IMR-90 (cell line): ENCODE results near the gene SLC2A13. TPM values are rescaled to one million over a fixed set of nuclear protein-coding genes. Genes with fewer than 3 reads are reported as not detected.

Source experiments
- ATAC-seq: fragments of 200-7000 bp; cut with Tn5 transposase; 2 replicates; pipeline ENCODE4 v1.9.1; 2020; ENCODE audit warnings: low read depth, mild to moderate bottlenecking, moderate library complexity
- BruUV-seq: library from RNA; stranded (reverse); fragments of 400-500 nt; replicated peaks from 2 replicates; lab custom pipeline; 2021; lab: Mats Ljungman, UMichigan
- CTCF ChIA-PET: fragments of 300-600 bp; formaldehyde crosslinking; extraction: SDS; loops from one replicate; lab custom pipeline; 2021; ENCODE audit warnings: antibody characterized with exemption; lab: Yijun Ruan, JAX
- POLR2A ChIA-PET: fragments of 300-600 bp; sonication (Branson Sonifier 250); formaldehyde crosslinking; loops from one replicate; lab custom pipeline; 2022; ENCODE audit warnings: antibody characterized with exemption; ENCODE audit not compliant: unreplicated experiment; lab: Charles Lee
- DNase-seq: peaks from one replicate; pipeline ENCODE4 v3.0.0; 2013
- H2AFZ ChIP-seq: replicated peaks from 2 replicates; pipeline ENCODE3; 2013; ENCODE audit warnings: low read length, mild to moderate bottlenecking; ENCODE audit not compliant: poor library complexity
- H2AK5ac ChIP-seq: 2 replicates; pipeline ENCODE4 v1.6.1; 2013; ENCODE audit warnings: low read depth, low read length, inconsistent platforms
- H2AK9ac ChIP-seq: replicated peaks from 2 replicates; pipeline ENCODE3; 2013; ENCODE audit warnings: mild to moderate bottlenecking, low read depth, low read length, moderate library complexity; ENCODE audit not compliant: poor library complexity
- H2BK120ac ChIP-seq: 2 replicates; pipeline ENCODE4 v1.6.1; 2013; ENCODE audit warnings: low read depth, low read length, inconsistent platforms
- H2BK15ac ChIP-seq: 3 replicates; pipeline ENCODE4 v1.6.1; 2013; ENCODE audit warnings: low read depth, low read length, inconsistent platforms
- H2BK20ac ChIP-seq: 2 replicates; pipeline ENCODE4 v1.6.1; 2013; ENCODE audit warnings: low read depth, mild to moderate bottlenecking, inconsistent platforms, low read length, moderate library complexity
- H2BK5ac ChIP-seq: 2 replicates; pipeline ENCODE4 v1.6.1; 2013; ENCODE audit warnings: mild to moderate bottlenecking, low read depth, low read length, inconsistent platforms; ENCODE audit not compliant: poor library complexity, severe bottlenecking
- H3K14ac ChIP-seq: replicated peaks from 2 replicates; pipeline ENCODE4 v1.6.1; 2013; ENCODE audit warnings: low read depth, low read length, inconsistent platforms
- H3K18ac ChIP-seq: 2 replicates; pipeline ENCODE4 v1.6.1; 2013; ENCODE audit warnings: low read depth, low read length, control low read depth
- H3K23ac ChIP-seq: 2 replicates; pipeline ENCODE4 v1.6.1; 2013; ENCODE audit warnings: low read depth, low read length, inconsistent platforms
- H3K27ac ChIP-seq: 2 replicates; pipeline ENCODE4 v1.5.1; 2013; ENCODE audit warnings: mild to moderate bottlenecking, control low read depth, low read length; ENCODE audit not compliant: insufficient read depth
- H3K27me3 ChIP-seq: 2 replicates; pipeline ENCODE4 v1.6.1; 2013; ENCODE audit warnings: low read length; ENCODE audit not compliant: control insufficient read depth, insufficient read depth
- H3K36me3 ChIP-seq: 2 replicates; pipeline ENCODE4 v1.6.1; 2013; ENCODE audit warnings: low read length, mixed read lengths; ENCODE audit not compliant: control insufficient read depth, insufficient read depth
- H3K4ac ChIP-seq: 2 replicates; pipeline ENCODE4 v1.6.1; 2013; ENCODE audit warnings: low read depth, low read length, inconsistent platforms
- H3K4me1 ChIP-seq: 2 replicates; pipeline ENCODE4 v1.6.1; 2013; ENCODE audit warnings: low read length, mixed read lengths; ENCODE audit not compliant: control insufficient read depth, insufficient read depth
- H3K4me2 ChIP-seq: 2 replicates; pipeline ENCODE4 v1.6.1; 2013; ENCODE audit warnings: low read depth, mild to moderate bottlenecking, control low read depth, low read length, moderate library complexity
- H3K4me3 ChIP-seq: 2 replicates; pipeline ENCODE4 v1.5.1; 2013; ENCODE audit warnings: low read depth, mild to moderate bottlenecking, control low read depth, low read length, moderate library complexity; ENCODE audit not compliant: insufficient read depth
- H3K56ac ChIP-seq: 2 replicates; pipeline ENCODE4 v1.6.1; 2013; ENCODE audit warnings: low read length, inconsistent platforms; ENCODE audit not compliant: insufficient read depth; ENCODE audit errors: extremely low read depth
- H3K79me1 ChIP-seq, 2 experiments: 2 replicates each; pipeline ENCODE4 v1.6.1; 2013; ENCODE audit warnings: low read length in 2 of 2, inconsistent platforms in 1 of 2, low read depth in 1 of 2
- H3K9ac ChIP-seq: 2 replicates; pipeline ENCODE4 v1.6.1; 2013; ENCODE audit warnings: low read depth, low read length, control low read depth
- H3K9me1 ChIP-seq: 2 replicates; pipeline ENCODE4 v1.6.1; 2013; ENCODE audit warnings: low read length, inconsistent platforms; ENCODE audit not compliant: insufficient read depth
- H3K9me3 ChIP-seq: 2 replicates; pipeline ENCODE4 v1.6.1; 2013; ENCODE audit warnings: low read length; ENCODE audit not compliant: control insufficient read depth, insufficient read depth
- H4K20me1 ChIP-seq: 2 replicates; pipeline ENCODE4 v1.6.1; 2013; ENCODE audit warnings: low read length, inconsistent platforms; ENCODE audit not compliant: insufficient read depth
- H4K5ac ChIP-seq: 2 replicates; pipeline ENCODE4 v1.6.1; 2013; ENCODE audit warnings: mild to moderate bottlenecking, low read depth, low read length, control low read depth
- H4K8ac ChIP-seq, 2 experiments: 2 replicates each; pipeline ENCODE4 v1.6.1; 2013; ENCODE audit warnings: low read depth in 2 of 2, low read length in 2 of 2, control low read depth in 1 of 2, inconsistent platforms in 1 of 2
- H4K91ac ChIP-seq: 2 replicates; pipeline ENCODE4 v1.6.1; 2013; ENCODE audit warnings: low read depth, low read length, inconsistent platforms; ENCODE audit not compliant: insufficient read depth
- BHLHE40 ChIP-seq: fragments of 150-350 bp; IDR thresholded peaks from 2 replicates; pipeline ENCODE4 v1.6.1; 2016; ENCODE audit warnings: mild to moderate bottlenecking, low read depth, low read length
- CEBPB ChIP-seq: IDR thresholded peaks from 2 replicates; pipeline ENCODE4 v1.6.1; 2012; ENCODE audit warnings: low read depth, low read length, improper control_type of control experiment
- CHD1 ChIP-seq: IDR thresholded peaks from 2 replicates; pipeline ENCODE4 v1.6.1; 2012; ENCODE audit warnings: low read depth, low read length, improper control_type of control experiment
- FOS ChIP-seq: fragments of 150-350 bp; IDR thresholded peaks from 2 replicates; pipeline ENCODE4 v1.6.1; 2016; ENCODE audit warnings: low read depth, low read length
- MAFK ChIP-seq: IDR thresholded peaks from 2 replicates; pipeline ENCODE4 v1.6.1; 2012; ENCODE audit warnings: low read depth, low read length, improper control_type of control experiment
- MAZ ChIP-seq: IDR thresholded peaks from 2 replicates; pipeline ENCODE4 v1.6.1; 2012; ENCODE audit warnings: low read depth, mild to moderate bottlenecking, low read length, improper control_type of control experiment, moderate library complexity, borderline replicate concordance
- POLR2A ChIP-seq: IDR thresholded peaks from 2 replicates; pipeline ENCODE4 v1.6.1; 2012; ENCODE audit warnings: mild to moderate bottlenecking, low read depth, low read length
- RAD21 ChIP-seq: IDR thresholded peaks from 2 replicates; pipeline ENCODE4 v1.6.1; 2012; ENCODE audit warnings: low read length, improper control_type of control experiment
- RCOR1 ChIP-seq: IDR thresholded peaks from 2 replicates; pipeline ENCODE4 v1.6.1; 2012; ENCODE audit warnings: mild to moderate bottlenecking, low read length, improper control_type of control experiment; ENCODE audit not compliant: insufficient replicate concordance
- RFX5 ChIP-seq: IDR thresholded peaks from 2 replicates; pipeline ENCODE4 v1.8.0; 2012; ENCODE audit warnings: low read depth, mild to moderate bottlenecking, low read length, moderate library complexity
- SMC3 ChIP-seq: fragments of 150-350 bp; IDR thresholded peaks from 2 replicates; pipeline ENCODE4 v1.6.1; 2016; ENCODE audit warnings: low read depth, mild to moderate bottlenecking, antibody characterized with exemption, low read length, moderate library complexity
- WGBS, 2 experiments: methylation state at CpG; one replicate each; pipeline versions ENCODE4 v1.1.5 to v1.1.7; 2013; ENCODE audit warnings: missing lambda C conversion rate in 2 of 2; ENCODE audit not compliant: insufficient read length in 1 of 2; ENCODE audit errors: extremely low coverage in 2 of 2; 5-methylcytosine and 5-hydroxymethylcytosine counted together
- dilution Hi-C: fragments of 300-500 bp; cut with HindIII; formaldehyde crosslinking; loops from one replicate; pipeline ENCODE4 v1.14.3; 2018; ENCODE audit warnings: low sequenced_read_pairs; ENCODE audit not compliant: unreplicated experiment
- in situ Hi-C: fragments of 300-500 bp; cut with MboI; formaldehyde crosslinking; loops from 3 replicates; pipeline ENCODE4 v1.14.3; 2019; ENCODE audit warnings: low sequenced_read_pairs, inconsistent platforms, mixed read lengths
- intact Hi-C: fragments of 100-400 bp; cut with micrococcal nuclease; formaldehyde crosslinking; loops from 2 replicates; pipeline ENCODE4 v1.10.0; 2022
- polyA plus RNA-seq, 3 experiments: library from polyadenylated mRNA; depleted of rRNA; stranded (reverse); fragments of >200 nt; gene quantifications; 2 replicates each; pipeline ENCODE4 v1.2.3, GENCODE V29; 2012; ENCODE audit warnings: low replicate concordance in 1 of 3
- total RNA-seq: library from RNA; depleted of rRNA; stranded (reverse); fragments of >200 nt; gene quantifications from 2 replicates; pipeline ENCODE4 v1.2.3, GENCODE V29; 2012
- TF ChIP-seq, protein P1 (sequence below): conservative IDR thresholded peaks from 2 replicates; pipeline ENCODE4 v1.5.1; 2012; ENCODE audit warnings: mild to moderate bottlenecking, low read depth, low read length, improper control_type of control experiment
- TF ChIP-seq, protein P2 (sequence below): fragments of 150-350 bp; IDR thresholded peaks from 2 replicates; pipeline ENCODE4 v1.6.1; 2016; ENCODE audit warnings: low read depth, mild to moderate bottlenecking, low read length, moderate library complexity, borderline replicate concordance
- TF ChIP-seq, protein P3 (sequence below): fragments of 150-350 bp; IDR thresholded peaks from 2 replicates; pipeline ENCODE4 v1.6.1; 2017; ENCODE audit warnings: mild to moderate bottlenecking, antibody characterized with exemption, low read length, low read depth

The SLC2A13 gene
- total and polyA plus RNA-seq, 2 of the 4 experiments (the other 2 are of a cell fraction), result 1.5 to 3.9 TPM

DNA sequence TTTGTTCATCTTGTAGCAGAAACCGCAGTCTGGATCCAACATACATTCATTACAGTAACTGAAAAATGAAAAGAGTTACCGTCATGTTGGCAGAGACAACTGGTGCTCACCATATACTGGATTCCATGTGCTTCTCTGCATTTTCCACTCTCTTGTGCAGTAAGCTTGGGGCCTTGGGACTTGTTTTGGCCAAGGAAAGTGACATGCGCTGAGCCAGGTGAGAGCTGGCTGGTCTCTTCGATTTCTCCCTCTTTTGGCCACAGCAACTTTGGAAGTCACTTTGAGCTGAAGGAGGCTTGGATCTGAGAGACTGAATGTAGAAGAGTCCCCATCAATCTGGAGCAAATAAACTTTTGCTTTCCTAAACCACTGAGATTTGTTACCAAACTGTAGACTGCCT is 275.7 kb downstream of the SLC2A13 start:
- no peak overlapping the region for H3K9ac ChIP-seq
- no peak overlapping the region for H4K5ac ChIP-seq
- no peak overlapping the region for H2BK15ac ChIP-seq
- no peak overlapping the region for H3K23ac ChIP-seq
- no peaks in the 10 kb centered on the region for H3K9me3 ChIP-seq
- in situ Hi-C loops, result no loop called here
- no peak overlapping the region for H4K8ac ChIP-seq
- no peaks in the 10 kb centered on the region for H3K36me3 ChIP-seq
- ChIA-PET POLR2A (no interaction called here), CTCF (no interaction called here)
- no peak overlapping the region for H3K27ac ChIP-seq
- H3K4me2 ChIP-seq, result no peak overlapping the region
- no peaks in the 10 kb centered on the region for H3K9me1 ChIP-seq
- no peak overlapping the region for H2AFZ ChIP-seq
- intact Hi-C loops, result no loop called here
- no peak overlapping the region for H3K4ac ChIP-seq
- no peak overlapping the region for H3K14ac ChIP-seq
- no peak for DNase-seq
- ATAC-seq, result no peak
- WGBS, 2 experiments, result 100% methylated on average over 1 of the region's 4 CpGs; no CpG with 5 or more reads in 1 of the 2 experiments
- no peak overlapping the region for H2BK20ac ChIP-seq
- H2BK5ac ChIP-seq, result no peak overlapping the region
- no peaks in the 10 kb centered on the region for H3K79me1 ChIP-seq
- no peak overlapping the region for H2BK120ac ChIP-seq
- H3K56ac ChIP-seq, result no peak overlapping the region
- H2AK9ac ChIP-seq, result no peak overlapping the region
- BruUV-seq, result no TSS peak
- TF ChIP-seq, protein P1, sequence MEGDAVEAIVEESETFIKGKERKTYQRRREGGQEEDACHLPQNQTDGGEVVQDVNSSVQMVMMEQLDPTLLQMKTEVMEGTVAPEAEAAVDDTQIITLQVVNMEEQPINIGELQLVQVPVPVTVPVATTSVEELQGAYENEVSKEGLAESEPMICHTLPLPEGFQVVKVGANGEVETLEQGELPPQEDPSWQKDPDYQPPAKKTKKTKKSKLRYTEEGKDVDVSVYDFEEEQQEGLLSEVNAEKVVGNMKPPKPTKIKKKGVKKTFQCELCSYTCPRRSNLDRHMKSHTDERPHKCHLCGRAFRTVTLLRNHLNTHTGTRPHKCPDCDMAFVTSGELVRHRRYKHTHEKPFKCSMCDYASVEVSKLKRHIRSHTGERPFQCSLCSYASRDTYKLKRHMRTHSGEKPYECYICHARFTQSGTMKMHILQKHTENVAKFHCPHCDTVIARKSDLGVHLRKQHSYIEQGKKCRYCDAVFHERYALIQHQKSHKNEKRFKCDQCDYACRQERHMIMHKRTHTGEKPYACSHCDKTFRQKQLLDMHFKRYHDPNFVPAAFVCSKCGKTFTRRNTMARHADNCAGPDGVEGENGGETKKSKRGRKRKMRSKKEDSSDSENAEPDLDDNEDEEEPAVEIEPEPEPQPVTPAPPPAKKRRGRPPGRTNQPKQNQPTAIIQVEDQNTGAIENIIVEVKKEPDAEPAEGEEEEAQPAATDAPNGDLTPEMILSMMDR, result no peak
- TF ChIP-seq RFX5 (no peak), MAZ (no peak), BHLHE40 (no peak), CHD1 (no peak), SMC3 (no peak), CEBPB (no peak), RAD21 (no peak), MAFK (no peak), RCOR1 (no peak), FOS (no peak), POLR2A (no peak)
- TF ChIP-seq, protein P2, sequence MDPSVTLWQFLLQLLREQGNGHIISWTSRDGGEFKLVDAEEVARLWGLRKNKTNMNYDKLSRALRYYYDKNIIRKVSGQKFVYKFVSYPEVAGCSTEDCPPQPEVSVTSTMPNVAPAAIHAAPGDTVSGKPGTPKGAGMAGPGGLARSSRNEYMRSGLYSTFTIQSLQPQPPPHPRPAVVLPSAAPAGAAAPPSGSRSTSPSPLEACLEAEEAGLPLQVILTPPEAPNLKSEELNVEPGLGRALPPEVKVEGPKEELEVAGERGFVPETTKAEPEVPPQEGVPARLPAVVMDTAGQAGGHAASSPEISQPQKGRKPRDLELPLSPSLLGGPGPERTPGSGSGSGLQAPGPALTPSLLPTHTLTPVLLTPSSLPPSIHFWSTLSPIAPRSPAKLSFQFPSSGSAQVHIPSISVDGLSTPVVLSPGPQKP, result no peak
- TF ChIP-seq, protein P3, sequence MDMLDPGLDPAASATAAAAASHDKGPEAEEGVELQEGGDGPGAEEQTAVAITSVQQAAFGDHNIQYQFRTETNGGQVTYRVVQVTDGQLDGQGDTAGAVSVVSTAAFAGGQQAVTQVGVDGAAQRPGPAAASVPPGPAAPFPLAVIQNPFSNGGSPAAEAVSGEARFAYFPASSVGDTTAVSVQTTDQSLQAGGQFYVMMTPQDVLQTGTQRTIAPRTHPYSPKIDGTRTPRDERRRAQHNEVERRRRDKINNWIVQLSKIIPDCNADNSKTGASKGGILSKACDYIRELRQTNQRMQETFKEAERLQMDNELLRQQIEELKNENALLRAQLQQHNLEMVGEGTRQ, result no peak
- dilution Hi-C loops, result no loop called here
- no peaks in the 10 kb centered on the region for H4K20me1 ChIP-seq
- no peak overlapping the region for H2AK5ac ChIP-seq
- no peak overlapping the region for H4K91ac ChIP-seq
- H3K4me1 ChIP-seq, result no peaks in the 10 kb centered on the region
- no peak overlapping the region for H3K18ac ChIP-seq
- H3K4me3 ChIP-seq, result no peak overlapping the region
- H3K27me3 ChIP-seq, result no peaks in the 10 kb centered on the region
